Brain pericyte (primary cell): ENCODE data around the gene CHI3L1.
"Not testable (repeated sequence)": the region's sequence is repeated elsewhere in the genome, so short reads cannot be mapped to it uniquely, and the experiment has no call there.

Experiments
- DNase-seq: peaks from one replicate; pipeline ENCODE4 v3.0.0-alpha.2; 2012; ENCODE audit warnings: low read depth, low spot score

CHI3L1 gene

GRCh38 chr1:203186446-203187303 is at the start of gene CHI3L1:
Gene CHI3L1, minus strand, starts transcription at chr1:203186704. Its CDS starts 81 bp downstream, at chr1:203186623.
- DNase-seq, result no peak

GRCh38 chr1:203234901-203235300 is 48.4 kb upstream of the CHI3L1 start:
- not testable (repeated sequence) for DNase-seq

- no peak for DNase-seq
These were observed 43.1 kb upstream of the CHI3L1 start, which contains the start of gene CHIT1 for GRCh38 chr1:203229471-203230135. Gene CHIT1, minus strand, starts transcription at chr1:203229673. Its CDS starts 37 bp downstream, at chr1:203229636.

GRCh38 chr1:203228670-203229069 is 42.2 kb upstream of the CHI3L1 start:
- DNase-seq, result no peak

GRCh38 chr1:203227371-203228083 is 41.0 kb upstream of the CHI3L1 start:
- DNase-seq, result no peak

GRCh38 chr1:203225071-203225470 is 38.6 kb upstream of the CHI3L1 start:
- DNase-seq, result no peak

GRCh38 chr1:203223012-203223775 is 36.7 kb upstream of the CHI3L1 start:
- no peak for DNase-seq

- DNase-seq, result no peak
These were observed 33.4 kb upstream of the CHI3L1 start for GRCh38 chr1:203219934-203220333.

- no peak for DNase-seq
These were observed 32.7 kb upstream of the CHI3L1 start for GRCh38 chr1:203219171-203219570.

- DNase-seq, result no peak
These were observed 31.2 kb upstream of the CHI3L1 start for GRCh38 chr1:203217668-203218067.

- no peak for DNase-seq
These were observed 30.7 kb upstream of the CHI3L1 start for GRCh38 chr1:203217139-203217655.

GRCh38 chr1:203216274-203217138 is 30.0 kb upstream of the CHI3L1 start:
- DNase-seq, result peak; percentile 12

- no peak for DNase-seq
These were observed 29.1 kb upstream of the CHI3L1 start for GRCh38 chr1:203215573-203215972.

- DNase-seq, result no peak
These were observed 28.4 kb upstream of the CHI3L1 start for GRCh38 chr1:203214871-203215270.

GRCh38 chr1:203213126-203213525 is 26.6 kb upstream of the CHI3L1 start:
- no peak for DNase-seq

- no peak for DNase-seq
These were observed 25.3 kb upstream of the CHI3L1 start for GRCh38 chr1:203211812-203212211.

- DNase-seq, result no peak
These were observed 24.5 kb upstream of the CHI3L1 start for GRCh38 chr1:203210988-203211387.

GRCh38 chr1:203210350-203210749 is 23.8 kb upstream of the CHI3L1 start:
- no peak for DNase-seq

GRCh38 chr1:203208181-203208580 is 21.7 kb upstream of the CHI3L1 start:
- DNase-seq, result no peak

GRCh38 chr1:203207751-203208150 is 21.2 kb upstream of the CHI3L1 start:
- no peak for DNase-seq
